Body of pancreas (tissue), 4 donors: Measurements from ENCODE around the gene PINLYP.

Source experiments
- CTCF ChIP-seq, 7 experiments: fragments of 450-650 bp in 4 of 7; fragments of 200-600 bp in 3 of 7; sonication (generic) in 3 of 7; IDR thresholded peaks; one replicate each; pipeline ENCODE4 v1.5.1; 2016 to 2019; ENCODE audit warnings: antibody characterized with exemption in 7 of 7
- POLR2A ChIP-seq, 3 donors: fragments of 450-650 bp; IDR thresholded peaks; one replicate each; pipeline ENCODE4 v1.6.1; 2016; ENCODE audit warnings: antibody characterized with exemption in 3 of 3, mild to moderate bottlenecking in 2 of 3

DNA sequence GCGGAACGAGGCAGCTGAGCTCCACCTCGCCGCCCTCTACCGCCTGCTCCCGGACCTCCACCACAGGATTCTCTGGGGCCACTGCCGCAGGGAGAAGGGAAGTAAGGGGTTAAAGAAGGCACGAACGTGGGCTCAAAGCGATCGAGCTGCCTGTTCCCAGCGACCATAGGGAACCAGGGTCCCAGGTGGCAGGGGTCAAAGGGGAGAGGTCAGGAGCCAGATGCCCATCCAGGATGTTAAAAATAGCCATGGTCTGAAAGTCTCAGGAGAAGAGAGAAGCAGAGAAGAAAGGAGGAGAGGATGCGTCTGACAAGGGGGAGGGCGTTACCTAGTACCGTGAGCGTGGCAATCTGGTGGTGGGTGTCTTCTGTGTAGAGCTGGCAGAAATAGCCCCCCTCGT lies 51.2 kb downstream of the PINLYP start:
- TF ChIP-seq CTCF (IDR thresholded peaks at IDR 0.05) (no peak), POLR2A (IDR thresholded peaks at IDR 0.05) (no peak)
